Measurements from ENCODE around the gene SYNDIG1.
"Not testable (repeated sequence)": the region's sequence is repeated elsewhere in the genome, so short reads cannot be mapped to it uniquely, and the experiment has no call there.

Gene SYNDIG1

GRCh38 chr20:24617757-24618450 lies 148.5 kb downstream of the SYNDIG1 start:
- no peak for DNase-seq

- DNase-seq = no peak
These were observed 149.3 kb downstream of the SYNDIG1 start for GRCh38 chr20:24618739-24619138.

- no peak for DNase-seq
These were observed 149.8 kb downstream of the SYNDIG1 start for GRCh38 chr20:24619212-24619611.

GRCh38 chr20:24620937-24621519 lies 151.6 kb downstream of the SYNDIG1 start:
- DNase-seq = no peak

GRCh38 chr20:24622856-24623255 lies 153.4 kb downstream of the SYNDIG1 start:
- DNase-seq = no peak

- not testable (repeated sequence) for DNase-seq
These were observed 156.7 kb downstream of the SYNDIG1 start for GRCh38 chr20:24626141-24626540.

- DNase-seq = no peak
These were observed 157.9 kb downstream of the SYNDIG1 start for GRCh38 chr20:24627291-24627690.

- no peak for DNase-seq
These were observed 158.5 kb downstream of the SYNDIG1 start for GRCh38 chr20:24627926-24628325.

GRCh38 chr20:24628985-24629384 lies 159.6 kb downstream of the SYNDIG1 start:
- DNase-seq = no peak

GRCh38 chr20:24629668-24630067 lies 160.2 kb downstream of the SYNDIG1 start:
- no peak for DNase-seq

- no peak for DNase-seq
These were observed 161.2 kb downstream of the SYNDIG1 start for GRCh38 chr20:24630486-24631172.

GRCh38 chr20:24631173-24631505 lies 161.7 kb downstream of the SYNDIG1 start:
- no peak for DNase-seq

- DNase-seq = no peak
These were observed 163.2 kb downstream of the SYNDIG1 start for GRCh38 chr20:24632581-24632980.

- DNase-seq = no peak
These were observed 163.6 kb downstream of the SYNDIG1 start for GRCh38 chr20:24633026-24633425.

GRCh38 chr20:24633521-24633920 lies 164.1 kb downstream of the SYNDIG1 start:
- no peak for DNase-seq

GRCh38 chr20:24634855-24635254 lies 165.4 kb downstream of the SYNDIG1 start:
- no peak for DNase-seq

GRCh38 chr20:24636626-24637025 lies 167.2 kb downstream of the SYNDIG1 start:
- no peak for DNase-seq

GRCh38 chr20:24637087-24637486 lies 167.7 kb downstream of the SYNDIG1 start:
- DNase-seq = no peak

- DNase-seq = no peak
These were observed 168.5 kb downstream of the SYNDIG1 start for GRCh38 chr20:24637941-24638340.

GRCh38 chr20:24638591-24639548 lies 169.4 kb downstream of the SYNDIG1 start:
- no peak for DNase-seq

GRCh38 chr20:24640276-24640675 lies 170.8 kb downstream of the SYNDIG1 start:
- DNase-seq = no peak

- DNase-seq = no peak
These were observed 171.3 kb downstream of the SYNDIG1 start for GRCh38 chr20:24640686-24641085.
